Activated B cell treated with CpG ODN at 0.5 μM for 24 hours (primary cell): ENCODE data around the gene AFF1. TPM values are rescaled to one million over a fixed set of nuclear protein-coding genes. Genes with fewer than 3 reads are reported as not detected.

Experiments used
- ATAC-seq: fragments of 200-7000 bp; cut with Tn5 transposase; one replicate; pipeline ENCODE4 v1.10.0; 2021; ENCODE audit warnings: low read depth, mild to moderate bottlenecking, moderate library complexity
- CTCF ChIA-PET: fragments of 350-600 bp; sonication (Branson Sonifier 250); formaldehyde crosslinking; loops from one replicate; lab custom pipeline; 2021; ENCODE audit warnings: antibody characterized with exemption; lab: Charles Lee
- POLR2A ChIA-PET: fragments of 350-600 bp; sonication (Branson Sonifier 250); formaldehyde crosslinking; loops from one replicate; lab custom pipeline; 2021; ENCODE audit warnings: antibody characterized with exemption; lab: Charles Lee
- DNase-seq: peaks from one replicate; pipeline ENCODE4 v3.0.0; 2022
- H3K27ac Mint-ChIP-seq: one replicate; pipeline ENCODE4 v1.8.0; 2020; ENCODE audit warnings: mixed read lengths
- H3K27me3 Mint-ChIP-seq: one replicate; pipeline ENCODE4 v1.8.0; 2021; ENCODE audit warnings: mixed read lengths
- H3K36me3 Mint-ChIP-seq: one replicate; pipeline ENCODE4 v1.8.0; 2021; ENCODE audit warnings: low read depth, mixed read lengths
- H3K4me1 Mint-ChIP-seq: one replicate; pipeline ENCODE4 v1.8.0; 2021; ENCODE audit warnings: mixed read lengths
- H3K4me3 Mint-ChIP-seq: one replicate; pipeline ENCODE4 v1.8.0; 2020; ENCODE audit warnings: mild to moderate bottlenecking, mixed read lengths
- H3K9me3 Mint-ChIP-seq: one replicate; pipeline ENCODE4 v1.8.0; 2020; ENCODE audit warnings: mixed read lengths
- intact Hi-C: fragments of 100-400 bp; cut with micrococcal nuclease; formaldehyde crosslinking; loops from one replicate; pipeline ENCODE4 v1.15.1; 2024
- total RNA-seq: library from RNA; stranded (reverse); gene quantifications from 2 replicates; pipeline ENCODE4 v1.2.3, GENCODE V29; 2022
- TF ChIP-seq, protein P1 (sequence below): fragments of 200-600 bp; IDR thresholded peaks from one replicate; pipeline ENCODE4 v1.8.0; 2022; ENCODE audit warnings: antibody characterized with exemption, mild to moderate bottlenecking

AFF1 gene
- total RNA-seq, 1 donor from 2014 or later = 60.8 TPM

DNA sequence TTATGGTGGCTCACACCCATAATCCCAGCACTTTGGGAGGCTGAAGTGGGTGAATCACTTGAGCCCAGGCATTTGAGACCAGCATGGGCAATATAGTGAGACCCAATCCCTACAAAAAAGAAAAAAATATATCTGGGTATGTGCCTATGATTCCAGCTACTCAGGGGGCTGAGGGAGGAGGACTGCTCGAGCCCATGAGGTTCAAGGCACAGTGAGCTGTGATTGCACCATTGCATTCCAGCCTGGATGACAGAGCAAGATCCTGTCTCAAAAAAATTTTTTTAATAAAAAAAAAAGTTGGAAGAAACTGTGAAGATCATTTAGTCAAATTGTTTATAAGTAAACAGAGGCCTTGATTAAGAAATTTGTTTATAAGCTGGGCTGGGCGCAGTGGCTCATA, 246.0 kb downstream of the AFF1 start:
- CTCF ChIA-PET = no interaction called here
- Mint-ChIP-seq H3K4me3 (no peak overlapping the region), H3K27me3 (no peaks in the 10 kb centered on the region), H3K4me1 (no peaks in the 10 kb centered on the region), H3K9me3 (no peaks in the 10 kb centered on the region), H3K27ac (no peak overlapping the region), H3K36me3 (peaks cover 17% of the 10 kb centered on the region)
- DNase-seq (no peak), ATAC-seq (no peak)
- intact Hi-C loops = no loop called here
- POLR2A ChIA-PET = no interaction called here
- TF ChIP-seq, protein P1, sequence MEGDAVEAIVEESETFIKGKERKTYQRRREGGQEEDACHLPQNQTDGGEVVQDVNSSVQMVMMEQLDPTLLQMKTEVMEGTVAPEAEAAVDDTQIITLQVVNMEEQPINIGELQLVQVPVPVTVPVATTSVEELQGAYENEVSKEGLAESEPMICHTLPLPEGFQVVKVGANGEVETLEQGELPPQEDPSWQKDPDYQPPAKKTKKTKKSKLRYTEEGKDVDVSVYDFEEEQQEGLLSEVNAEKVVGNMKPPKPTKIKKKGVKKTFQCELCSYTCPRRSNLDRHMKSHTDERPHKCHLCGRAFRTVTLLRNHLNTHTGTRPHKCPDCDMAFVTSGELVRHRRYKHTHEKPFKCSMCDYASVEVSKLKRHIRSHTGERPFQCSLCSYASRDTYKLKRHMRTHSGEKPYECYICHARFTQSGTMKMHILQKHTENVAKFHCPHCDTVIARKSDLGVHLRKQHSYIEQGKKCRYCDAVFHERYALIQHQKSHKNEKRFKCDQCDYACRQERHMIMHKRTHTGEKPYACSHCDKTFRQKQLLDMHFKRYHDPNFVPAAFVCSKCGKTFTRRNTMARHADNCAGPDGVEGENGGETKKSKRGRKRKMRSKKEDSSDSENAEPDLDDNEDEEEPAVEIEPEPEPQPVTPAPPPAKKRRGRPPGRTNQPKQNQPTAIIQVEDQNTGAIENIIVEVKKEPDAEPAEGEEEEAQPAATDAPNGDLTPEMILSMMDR = no peak

- Mint-ChIP-seq H3K9me3 (no peaks in the 10 kb centered on the region), H3K27me3 (no peaks in the 10 kb centered on the region), H3K27ac (no peak overlapping the region), H3K4me3 (no peak overlapping the region), H3K4me1 (no peaks in the 10 kb centered on the region), H3K36me3 (no peaks in the 10 kb centered on the region)
- ChIA-PET POLR2A (no interaction called here), CTCF (no interaction called here)
- ATAC-seq (no peak), DNase-seq (no peak)
- TF ChIP-seq, protein P1 = no peak
- intact Hi-C loops = no loop called here
Observed at GRCh38 chr4:87185146-87185870, 250.5 kb downstream of the AFF1 start.

- CTCF ChIA-PET = interaction anchor here (0.9 kb wide), 1 partner anchor 31 kb away, joined by 3 read pairs; no protein-coding TSS in a partner anchor
- no peak overlapping the region for H3K4me3 Mint-ChIP-seq
- no peak overlapping the region for H3K27ac Mint-ChIP-seq
- H3K36me3 Mint-ChIP-seq = peaks cover 3% of the 10 kb centered on the region
- no peaks in the 10 kb centered on the region for H3K27me3 Mint-ChIP-seq
- POLR2A ChIA-PET = no interaction called here
- no peaks in the 10 kb centered on the region for H3K4me1 Mint-ChIP-seq
- ATAC-seq (no peak), DNase-seq (no peak)
- no peaks in the 10 kb centered on the region for H3K9me3 Mint-ChIP-seq
- TF ChIP-seq, protein P1 = no peak
- intact Hi-C loops = no loop called here
Observed at GRCh38 chr4:87188048-87188447, 253.2 kb downstream of the AFF1 start.

GRCh38 chr4:87188932-87189331, 254.1 kb downstream of the AFF1 start:
- Mint-ChIP-seq H3K27me3 (no peaks in the 10 kb centered on the region), H3K27ac (no peak overlapping the region), H3K4me3 (no peak overlapping the region), H3K36me3 (peaks cover 3% of the 10 kb centered on the region), H3K9me3 (no peaks in the 10 kb centered on the region), H3K4me1 (no peaks in the 10 kb centered on the region)
- CTCF ChIA-PET = no interaction called here
- TF ChIP-seq, protein P1 = no peak
- DNase-seq (no peak), ATAC-seq (no peak)
- intact Hi-C loops = no loop called here
- POLR2A ChIA-PET = no interaction called here

Other genes starting within 250 kb of the AFF1 start
- 0.44 TPM in 1 of 2 replicates, not detected in the other for gene SLC10A6, start 85.6 kb upstream of the AFF1 start, total RNA-seq
- gene C4orf36, start 42.6 kb upstream of the AFF1 start, total RNA-seq = not detected in 2 replicates